ENCODE measurements around the gene REEP3.

DNA sequence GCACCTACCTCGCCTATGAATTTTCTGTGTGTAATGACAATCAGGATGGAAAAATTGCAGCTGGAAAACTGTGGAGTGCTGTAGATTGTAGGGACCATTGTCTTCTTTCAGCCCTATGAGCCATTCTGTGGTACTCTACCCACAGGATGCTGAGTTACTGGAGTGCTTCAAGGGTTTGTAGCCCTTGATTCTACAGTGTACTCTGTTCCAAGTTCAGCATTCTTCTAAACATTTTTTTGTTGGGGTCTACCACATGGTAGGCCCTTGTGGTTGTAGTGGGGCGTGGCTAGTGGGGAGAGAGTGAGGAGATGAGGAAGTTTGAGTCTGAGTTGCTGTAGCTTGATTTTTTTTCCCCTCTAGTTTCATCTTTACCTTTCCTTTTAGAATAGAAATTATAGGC, 33.5 kb downstream of the REEP3 start:
- TF ChIP-seq, protein P1, sequence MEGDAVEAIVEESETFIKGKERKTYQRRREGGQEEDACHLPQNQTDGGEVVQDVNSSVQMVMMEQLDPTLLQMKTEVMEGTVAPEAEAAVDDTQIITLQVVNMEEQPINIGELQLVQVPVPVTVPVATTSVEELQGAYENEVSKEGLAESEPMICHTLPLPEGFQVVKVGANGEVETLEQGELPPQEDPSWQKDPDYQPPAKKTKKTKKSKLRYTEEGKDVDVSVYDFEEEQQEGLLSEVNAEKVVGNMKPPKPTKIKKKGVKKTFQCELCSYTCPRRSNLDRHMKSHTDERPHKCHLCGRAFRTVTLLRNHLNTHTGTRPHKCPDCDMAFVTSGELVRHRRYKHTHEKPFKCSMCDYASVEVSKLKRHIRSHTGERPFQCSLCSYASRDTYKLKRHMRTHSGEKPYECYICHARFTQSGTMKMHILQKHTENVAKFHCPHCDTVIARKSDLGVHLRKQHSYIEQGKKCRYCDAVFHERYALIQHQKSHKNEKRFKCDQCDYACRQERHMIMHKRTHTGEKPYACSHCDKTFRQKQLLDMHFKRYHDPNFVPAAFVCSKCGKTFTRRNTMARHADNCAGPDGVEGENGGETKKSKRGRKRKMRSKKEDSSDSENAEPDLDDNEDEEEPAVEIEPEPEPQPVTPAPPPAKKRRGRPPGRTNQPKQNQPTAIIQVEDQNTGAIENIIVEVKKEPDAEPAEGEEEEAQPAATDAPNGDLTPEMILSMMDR (IDR thresholded peaks at IDR 0.05): no peak
- TF ChIP-seq POLR2A (IDR thresholded peaks at IDR 0.05): no peak
